Neural progenitor cell (in vitro differentiated cells): ENCODE measurements around the gene COL5A3. TPM values are rescaled to one million over a fixed set of nuclear protein-coding genes. Genes with fewer than 3 reads are reported as not detected.

ENCODE experiments used
- DNase-seq: peaks from one replicate; pipeline ENCODE4 v3.0.0-alpha.2; 2016; ENCODE audit warnings: low spot score
- H2AFZ ChIP-seq: fragments of 200-600 bp; sonication (generic); replicated peaks from 2 replicates; pipeline ENCODE4 v1.6.1; 2016; ENCODE audit warnings: antibody characterized with exemption
- H3F3A ChIP-seq: fragments of 200-600 bp; sonication (generic); 2 replicates; pipeline ENCODE4 v1.6.1; 2016; ENCODE audit warnings: antibody characterized with exemption, low read depth
- H3K27ac ChIP-seq: fragments of 200-600 bp; sonication (generic); 2 replicates; pipeline ENCODE4 v1.5.1; 2016; ENCODE audit warnings: mild to moderate bottlenecking
- H3K27me3 ChIP-seq: fragments of 200-600 bp; sonication (generic); 2 replicates; pipeline ENCODE4 v1.6.1; 2016; ENCODE audit warnings: mild to moderate bottlenecking, moderate library complexity
- H3K36me3 ChIP-seq: fragments of 200-600 bp; sonication (generic); 2 replicates; pipeline ENCODE4 v1.5.1; 2016
- H3K4me1 ChIP-seq: fragments of 200-600 bp; sonication (generic); 2 replicates; pipeline ENCODE4 v1.6.1; 2016; ENCODE audit warnings: mixed run types
- H3K4me2 ChIP-seq: fragments of 200-600 bp; sonication (generic); 2 replicates; pipeline ENCODE4 v1.6.1; 2016
- H3K4me3 ChIP-seq: fragments of 200-600 bp; sonication (generic); 2 replicates; pipeline ENCODE4 v1.5.1; 2016
- H3K79me2 ChIP-seq: fragments of 200-600 bp; sonication (generic); 2 replicates; pipeline ENCODE4 v1.6.1; 2016; ENCODE audit warnings: low read depth
- H3K9ac ChIP-seq: fragments of 200-600 bp; sonication (generic); 2 replicates; pipeline ENCODE4 v1.6.1; 2016
- H3K9me3 ChIP-seq: fragments of 200-600 bp; sonication (generic); 2 replicates; pipeline ENCODE4 v1.5.1; 2016; ENCODE audit warnings: low read depth
- H4K20me1 ChIP-seq: fragments of 200-600 bp; sonication (generic); 2 replicates; pipeline ENCODE4 v1.6.1; 2016; ENCODE audit warnings: low read depth
- H3K27ac Mint-ChIP-seq: 3 replicates; pipeline ENCODE4 v1.8.0; 2021; ENCODE audit warnings: mixed read lengths
- H3K27me3 Mint-ChIP-seq: 2 replicates; pipeline ENCODE4 v1.8.0; 2022; ENCODE audit warnings: low read depth, mild to moderate bottlenecking, inconsistent platforms, moderate library complexity, mixed read lengths; ENCODE audit not compliant: insufficient read depth
- H3K36me3 Mint-ChIP-seq: 3 replicates; pipeline ENCODE4 v1.8.0; 2021; ENCODE audit warnings: mixed read lengths
- H3K4me1 Mint-ChIP-seq: 3 replicates; pipeline ENCODE4 v1.8.0; 2021; ENCODE audit warnings: mixed read lengths
- H3K4me3 Mint-ChIP-seq: 3 replicates; pipeline ENCODE4 v1.8.0; 2021; ENCODE audit warnings: mild to moderate bottlenecking, moderate library complexity, mixed read lengths
- H3K9me3 Mint-ChIP-seq: 3 replicates; pipeline ENCODE4 v1.8.0; 2020; ENCODE audit warnings: mixed read lengths
- CTCF ChIP-seq: fragments of 200-600 bp; sonication (generic); IDR thresholded peaks from 2 replicates; pipeline ENCODE4 v1.5.1; 2017; ENCODE audit warnings: antibody characterized with exemption, mild to moderate bottlenecking
- EZH2 ChIP-seq: fragments of 200-600 bp; sonication (generic); IDR thresholded peaks from 2 replicates; pipeline ENCODE4 v1.6.1; 2017; ENCODE audit warnings: antibody characterized with exemption, mild to moderate bottlenecking, moderate library complexity
- EZH2phosphoT487 ChIP-seq: fragments of 200-600 bp; sonication (generic); IDR thresholded peaks from 2 replicates; pipeline ENCODE4 v1.6.1; 2017; ENCODE audit warnings: antibody characterized with exemption
- total RNA-seq: library from RNA; depleted of rRNA; stranded (reverse); fragments of >200 nt; gene quantifications from 2 replicates; pipeline ENCODE4 v1.2.3, GENCODE V29; 2015; ENCODE audit warnings: low replicate concordance

Gene COL5A3
- total RNA-seq, 1 donor from 2014 or later, result not detected

DNA sequence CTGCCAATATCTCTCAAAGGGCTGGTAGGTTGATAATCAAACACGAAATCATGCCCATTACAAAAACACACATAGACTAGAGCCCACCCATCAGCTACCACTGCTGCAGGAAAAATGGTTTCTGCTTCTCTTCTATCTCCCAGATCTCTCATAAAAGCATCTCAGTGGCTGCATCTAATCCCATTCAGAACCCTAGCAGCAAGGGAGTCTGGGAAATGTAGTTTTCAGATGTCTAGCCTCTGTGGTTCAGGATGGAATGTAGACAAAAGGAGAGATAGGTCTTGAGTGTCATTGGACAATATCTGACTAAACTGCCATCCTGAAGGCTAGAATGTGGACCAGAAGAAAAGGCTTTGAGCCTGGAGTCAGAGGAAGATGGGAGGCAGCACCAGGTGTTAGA, 35.1 kb upstream of the COL5A3 start:
- no peaks in the 10 kb centered on the region for H3F3A ChIP-seq
- H4K20me1 ChIP-seq, result no peaks in the 10 kb centered on the region
- no peak for TF ChIP-seq CTCF
- no peak for TF ChIP-seq EZH2
- TF ChIP-seq EZH2phosphoT487, result no peak
- no peaks in the 10 kb centered on the region for H3K36me3 Mint-ChIP-seq
- no peaks in the 10 kb centered on the region for H3K79me2 ChIP-seq
- no peak overlapping the region for H3K27ac ChIP-seq
- H3K27me3 Mint-ChIP-seq, result peaks cover 6% of the 10 kb centered on the region
- H3K9me3 ChIP-seq, result peaks cover 17% of the 10 kb centered on the region
- DNase-seq, result no peak
- H3K4me1 Mint-ChIP-seq, result no peaks in the 10 kb centered on the region
- peaks cover 8% of the 10 kb centered on the region for H3K27me3 ChIP-seq
- H3K4me3 ChIP-seq, result no peak overlapping the region
- no peak overlapping the region for H2AFZ ChIP-seq
- no peaks in the 10 kb centered on the region for H3K36me3 ChIP-seq
- no peak overlapping the region for H3K4me2 ChIP-seq
- no peak overlapping the region for H3K27ac Mint-ChIP-seq
- no peaks in the 10 kb centered on the region for H3K4me1 ChIP-seq
- H3K9me3 Mint-ChIP-seq, result no peaks in the 10 kb centered on the region
- no peak overlapping the region for H3K4me3 Mint-ChIP-seq
- H3K9ac ChIP-seq, result no peak overlapping the region

DNA sequence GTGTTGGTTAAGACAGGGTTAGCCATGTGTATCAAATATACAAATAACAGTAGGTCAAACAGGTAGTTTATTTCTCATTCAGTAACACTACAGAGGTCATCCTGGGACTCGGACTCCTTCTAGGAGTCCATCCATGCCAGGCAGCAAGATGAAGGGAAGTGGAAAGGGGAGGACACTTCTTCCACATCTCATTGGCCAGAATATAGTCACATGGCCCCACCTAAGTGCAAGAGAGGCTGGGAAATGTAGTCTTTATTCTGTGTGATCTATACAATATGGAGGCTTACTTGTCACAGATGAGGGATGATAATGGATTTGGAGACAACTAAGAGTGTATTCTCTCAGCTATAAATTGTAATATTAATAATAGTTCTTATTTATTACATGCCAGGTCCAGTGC, 34.1 kb upstream of the COL5A3 start:
- Histone ChIP-seq H4K20me1 (no peaks in the 10 kb centered on the region), H3K9me3 (peaks cover 17% of the 10 kb centered on the region), H3K27me3 (peaks cover 8% of the 10 kb centered on the region), H3K36me3 (no peaks in the 10 kb centered on the region), H3K4me2 (no peak overlapping the region), H3K79me2 (no peaks in the 10 kb centered on the region), H3K9ac (no peak overlapping the region), H2AFZ (no peak overlapping the region), H3K4me3 (no peak overlapping the region), H3K4me1 (no peaks in the 10 kb centered on the region), H3K27ac (no peak overlapping the region), H3F3A (no peaks in the 10 kb centered on the region)
- Mint-ChIP-seq H3K27me3 (peaks cover 8% of the 10 kb centered on the region), H3K9me3 (no peaks in the 10 kb centered on the region), H3K4me3 (no peak overlapping the region), H3K27ac (no peak overlapping the region), H3K4me1 (no peaks in the 10 kb centered on the region), H3K36me3 (no peaks in the 10 kb centered on the region)
- TF ChIP-seq EZH2phosphoT487, result no peak
- DNase-seq, result no peak

GRCh38 chr19:10043286-10043927, 33.1 kb upstream of the COL5A3 start:
- H3F3A ChIP-seq, result no peaks in the 10 kb centered on the region
- H3K36me3 ChIP-seq, result no peaks in the 10 kb centered on the region
- Mint-ChIP-seq H3K27ac (no peak overlapping the region), H3K36me3 (no peaks in the 10 kb centered on the region), H3K4me3 (no peak overlapping the region), H3K4me1 (no peaks in the 10 kb centered on the region), H3K9me3 (peaks cover 2% of the 10 kb centered on the region), H3K27me3 (peaks cover 13% of the 10 kb centered on the region)
- no peak overlapping the region for H2AFZ ChIP-seq
- H3K9ac ChIP-seq, result no peak overlapping the region
- H3K27ac ChIP-seq, result no peak overlapping the region
- no peaks in the 10 kb centered on the region for H3K79me2 ChIP-seq
- H3K4me1 ChIP-seq, result no peaks in the 10 kb centered on the region
- H3K4me2 ChIP-seq, result no peak overlapping the region
- TF ChIP-seq CTCF, result no peak
- TF ChIP-seq EZH2phosphoT487, result no peak
- no peak for TF ChIP-seq EZH2
- peaks cover 18% of the 10 kb centered on the region for H3K27me3 ChIP-seq
- H4K20me1 ChIP-seq, result no peaks in the 10 kb centered on the region
- H3K4me3 ChIP-seq, result no peak overlapping the region
- DNase-seq, result peak; percentile 56
- peaks cover 17% of the 10 kb centered on the region for H3K9me3 ChIP-seq

DNA sequence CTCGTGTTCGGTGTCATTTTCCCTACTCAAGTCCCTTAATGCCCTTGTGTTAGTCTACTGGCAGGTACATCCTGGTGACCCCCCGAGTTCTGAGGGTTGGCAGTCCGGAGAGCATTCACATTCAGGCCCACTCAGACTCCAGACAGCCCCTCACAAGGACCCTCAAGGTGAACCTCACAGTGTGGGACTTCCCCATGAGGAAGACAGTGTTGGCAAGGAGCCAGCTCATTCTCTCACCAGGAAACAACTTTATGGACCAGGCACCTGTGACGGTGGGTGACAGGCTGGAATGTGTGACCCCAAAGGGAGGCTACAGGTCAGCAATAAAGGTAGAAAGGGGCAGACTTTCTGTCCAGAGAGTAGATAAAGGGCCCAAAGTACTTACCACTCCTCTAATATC, 27.5 kb upstream of the COL5A3 start:
- Histone ChIP-seq H3K9me3 (peaks cover 2% of the 10 kb centered on the region), H3K4me1 (no peaks in the 10 kb centered on the region), H3K27ac (no peak overlapping the region), H3K4me3 (no peak overlapping the region), H4K20me1 (no peaks in the 10 kb centered on the region), H3K9ac (no peak overlapping the region), H2AFZ (no peak overlapping the region), H3K79me2 (no peaks in the 10 kb centered on the region), H3K27me3 (peaks cover 51% of the 10 kb centered on the region), H3K36me3 (no peaks in the 10 kb centered on the region), H3K4me2 (no peak overlapping the region), H3F3A (no peaks in the 10 kb centered on the region)
- H3K27ac Mint-ChIP-seq, result no peak overlapping the region
- DNase-seq, result no peak
- no peaks in the 10 kb centered on the region for H3K4me1 Mint-ChIP-seq
- H3K36me3 Mint-ChIP-seq, result no peaks in the 10 kb centered on the region
- H3K4me3 Mint-ChIP-seq, result no peak overlapping the region
- peaks cover 17% of the 10 kb centered on the region for H3K27me3 Mint-ChIP-seq
- H3K9me3 Mint-ChIP-seq, result peaks cover 2% of the 10 kb centered on the region
- TF ChIP-seq CTCF, result no peak
